GM18951 (cell line): Measurements from ENCODE around the gene RNF39.
"Not testable (repeated sequence)": the region's sequence is repeated elsewhere in the genome, so short reads cannot be mapped to it uniquely, and the experiment has no call there.

Source experiments
- POLR2A ChIP-seq: IDR thresholded peaks from 4 replicates; pipeline ENCODE4 v1.6.1; 2011; ENCODE audit warnings: mild to moderate bottlenecking; ENCODE audit not compliant: insufficient read length, insufficient read depth; ENCODE audit errors: extremely low read depth
- in situ Hi-C: fragments of 300-500 bp; cut with MboI; formaldehyde crosslinking; loops from one replicate; pipeline ENCODE4 v1.12.0; 2022; ENCODE audit warnings: low sequenced_read_pairs, mixed read lengths, inconsistent platforms; ENCODE audit not compliant: unreplicated experiment

Gene RNF39

GRCh38 chr6:30031381-30031780 is 44.2 kb downstream of the RNF39 start:
- in situ Hi-C loops = no loop called here
- no peak for TF ChIP-seq POLR2A

GRCh38 chr6:30029588-30029987 is 46.0 kb downstream of the RNF39 start:
- TF ChIP-seq POLR2A = no peak
- in situ Hi-C loops = no loop called here

- no peak for TF ChIP-seq POLR2A
- in situ Hi-C loops = no loop called here
These were observed 50.4 kb downstream of the RNF39 start for GRCh38 chr6:30025186-30025585.

GRCh38 chr6:30022712-30023111 is 52.9 kb downstream of the RNF39 start:
- in situ Hi-C loops = not testable (repeated sequence)

- no peak for TF ChIP-seq POLR2A
- in situ Hi-C loops = no loop called here
These were observed 53.4 kb downstream of the RNF39 start for GRCh38 chr6:30022189-30022588.

- in situ Hi-C loops = no loop called here
- no peak for TF ChIP-seq POLR2A
These were observed 54.9 kb downstream of the RNF39 start for GRCh38 chr6:30020626-30021025.
